HepG2 (cell line): ENCODE data around the gene TMEM198.

ENCODE experiments used
- CTCF ChIP-seq: sonication (generic); formaldehyde crosslinking; IDR thresholded peaks from 2 replicates; pipeline ENCODE4 v1.5.0; 2020; ENCODE audit warnings: mild to moderate bottlenecking, missing genetic modification reagents, moderate library complexity
- EHMT2 ChIP-seq: fragments of 200-600 bp; sonication (generic); IDR thresholded peaks from 2 replicates; pipeline ENCODE4 v1.7.0; 2017; ENCODE audit warnings: antibody characterized with exemption, low read depth, low read length, borderline replicate concordance
- GATAD1 ChIP-seq: IDR thresholded peaks from 2 replicates; pipeline ENCODE4 v1.6.1; 2016; ENCODE audit warnings: missing genetic modification reagents, missing compliant biosample characterization
- HIVEP1 ChIP-seq: sonication (generic); formaldehyde crosslinking; IDR thresholded peaks from 2 replicates; pipeline ENCODE4 v1.4.0; 2020; ENCODE audit warnings: mild to moderate bottlenecking, missing genetic modification reagents
- HMGXB4 ChIP-seq, 2 experiments: sonication (generic) in 1 of 2; formaldehyde crosslinking in 1 of 2; IDR thresholded peaks; 2 replicates each; pipeline versions ENCODE4 v1.4.0 to v1.6.1; 2018 to 2020; ENCODE audit warnings: missing genetic modification reagents in 2 of 2, borderline replicate concordance in 1 of 2, low read depth in 1 of 2, mild to moderate bottlenecking in 1 of 2, missing biosample characterization in 1 of 2
- JUN ChIP-seq: sonication (generic); formaldehyde crosslinking; IDR thresholded peaks from 2 replicates; pipeline ENCODE4 v1.4.0; 2020; ENCODE audit warnings: mild to moderate bottlenecking, missing genetic modification reagents
- POLR2AphosphoS5 ChIP-seq: IDR thresholded peaks from 2 replicates; pipeline ENCODE4 v1.6.1; 2012; ENCODE audit warnings: low read depth, low read length
- SETDB1 ChIP-seq: sonication (generic); formaldehyde crosslinking; IDR thresholded peaks from 2 replicates; pipeline ENCODE4 v1.5.1; 2020; ENCODE audit warnings: missing genetic modification reagents, mild to moderate bottlenecking, borderline replicate concordance
- TGIF2 ChIP-seq: IDR thresholded peaks from 2 replicates; pipeline ENCODE4 v1.6.1; 2016; ENCODE audit warnings: control low read depth, missing compliant biosample characterization
- ZFP36L2 ChIP-seq: sonication (generic); formaldehyde crosslinking; IDR thresholded peaks from 2 replicates; pipeline ENCODE4 v1.4.0; 2020; ENCODE audit warnings: missing genetic modification reagents
- ZNF142 ChIP-seq: sonication (generic); formaldehyde crosslinking; IDR thresholded peaks from 2 replicates; pipeline ENCODE4 v1.4.0; 2020; ENCODE audit warnings: missing genetic modification reagents
- ZNF503 ChIP-seq: sonication (generic); formaldehyde crosslinking; IDR thresholded peaks from 2 replicates; pipeline ENCODE4 v1.4.0; 2020; ENCODE audit warnings: missing genetic modification reagents
- ZNF549 ChIP-seq: sonication (generic); formaldehyde crosslinking; IDR thresholded peaks from 2 replicates; pipeline ENCODE4 v1.5.0; 2020; ENCODE audit warnings: missing genetic modification reagents

- TF ChIP-seq CTCF (CRISPR knock-in tag) (no peak), ZNF142 (CRISPR knock-in tag) (no peak), SETDB1 (CRISPR knock-in tag) (no peak), ZNF503 (CRISPR knock-in tag) (no peak), ZNF549 (no peak), GATAD1 (CRISPR knock-in tag) (no peak), JUN (no peak), ZFP36L2 (CRISPR knock-in tag) (no peak), POLR2AphosphoS5 (no peak), EHMT2 (no peak), HMGXB4 (CRISPR knock-in tag; IDR thresholded peaks at IDR 0.05; ENCODE audit: borderline replicate concordance in 1 of 2, low read depth in 1 of 2) (no peak), TGIF2 (CRISPR knock-in tag) (0 out of 2 replicates have a peak, but pooled peaks have one; percentile 39), HIVEP1 (CRISPR knock-in tag) (no peak)
Observed at GRCh38 chr2:219553168-219553417, 9.3 kb downstream of the TMEM198 start.
